LNCAP (cell line): ENCODE data around the gene KLF2.

Experiments
- TF ChIP-seq, protein P1 (sequence below): fragments of 450-650 bp; IDR thresholded peaks from 2 replicates; pipeline ENCODE4 v1.5.1; 2017; ENCODE audit warnings: mild to moderate bottlenecking

The KLF2 gene

DNA sequence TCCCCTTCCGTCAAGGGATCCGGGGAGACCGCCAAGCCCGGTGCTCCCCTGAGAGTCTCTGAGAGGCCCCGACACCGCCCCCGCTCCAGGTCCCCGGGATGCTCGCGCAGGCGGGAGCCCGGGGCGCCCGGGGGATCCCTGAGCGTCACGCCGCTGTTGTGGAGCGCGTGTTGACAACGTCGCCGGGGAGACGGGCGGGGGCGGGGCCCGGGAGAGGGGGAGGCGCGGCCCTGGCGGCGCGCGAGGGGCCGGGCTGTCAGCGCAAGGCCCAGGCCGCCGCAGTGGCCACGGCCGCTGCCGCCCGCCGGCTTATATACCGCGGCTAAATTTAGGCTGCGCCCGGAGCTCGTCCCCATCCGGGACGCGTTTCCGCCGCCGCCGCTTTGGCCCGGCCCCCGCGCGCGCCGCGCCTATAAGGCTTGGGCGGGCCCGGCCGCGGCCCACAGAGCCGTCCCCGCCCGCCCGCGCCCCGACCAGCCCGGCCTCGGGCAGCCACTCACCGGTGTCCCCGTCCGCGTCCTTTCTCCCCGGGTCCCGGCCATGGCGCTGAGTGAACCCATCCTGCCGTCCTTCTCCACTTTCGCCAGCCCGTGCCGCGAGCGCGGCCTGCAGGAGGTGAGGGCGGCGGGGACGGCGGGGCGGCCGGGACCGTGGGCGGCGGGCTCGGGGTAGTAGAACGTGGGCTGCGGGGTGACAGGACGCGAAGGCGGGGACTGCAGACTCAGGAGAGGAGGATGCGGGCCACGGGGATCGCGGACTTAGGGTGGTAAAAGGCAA lies at the start of gene KLF2:
TSS of gene KLF2 (plus strand) at position 443 of the 777 bp plus-strand sequence. CDS start at position 541, 98 bp downstream.
- TF ChIP-seq, protein P1, sequence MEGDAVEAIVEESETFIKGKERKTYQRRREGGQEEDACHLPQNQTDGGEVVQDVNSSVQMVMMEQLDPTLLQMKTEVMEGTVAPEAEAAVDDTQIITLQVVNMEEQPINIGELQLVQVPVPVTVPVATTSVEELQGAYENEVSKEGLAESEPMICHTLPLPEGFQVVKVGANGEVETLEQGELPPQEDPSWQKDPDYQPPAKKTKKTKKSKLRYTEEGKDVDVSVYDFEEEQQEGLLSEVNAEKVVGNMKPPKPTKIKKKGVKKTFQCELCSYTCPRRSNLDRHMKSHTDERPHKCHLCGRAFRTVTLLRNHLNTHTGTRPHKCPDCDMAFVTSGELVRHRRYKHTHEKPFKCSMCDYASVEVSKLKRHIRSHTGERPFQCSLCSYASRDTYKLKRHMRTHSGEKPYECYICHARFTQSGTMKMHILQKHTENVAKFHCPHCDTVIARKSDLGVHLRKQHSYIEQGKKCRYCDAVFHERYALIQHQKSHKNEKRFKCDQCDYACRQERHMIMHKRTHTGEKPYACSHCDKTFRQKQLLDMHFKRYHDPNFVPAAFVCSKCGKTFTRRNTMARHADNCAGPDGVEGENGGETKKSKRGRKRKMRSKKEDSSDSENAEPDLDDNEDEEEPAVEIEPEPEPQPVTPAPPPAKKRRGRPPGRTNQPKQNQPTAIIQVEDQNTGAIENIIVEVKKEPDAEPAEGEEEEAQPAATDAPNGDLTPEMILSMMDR: no peak

DNA sequence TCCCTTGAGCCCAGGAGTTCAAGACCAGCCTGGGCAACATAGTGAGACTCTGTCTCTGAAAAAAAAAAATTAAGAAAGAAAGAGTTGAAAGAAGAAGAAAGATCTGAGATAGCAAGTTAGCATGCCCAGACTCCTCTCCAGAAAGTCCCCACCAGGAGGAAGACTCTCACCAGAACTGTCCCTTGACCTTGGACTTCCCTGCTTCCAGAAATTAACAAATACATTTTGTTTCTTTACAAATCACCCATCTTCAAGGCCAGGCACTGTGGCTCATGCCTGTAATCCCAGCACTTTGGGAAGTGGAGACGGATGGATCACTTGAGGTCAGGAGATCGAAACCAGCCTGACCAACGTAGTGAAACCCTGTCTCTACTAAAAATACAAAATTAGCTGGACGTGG lies 44.3 kb upstream of the KLF2 start:
- TF ChIP-seq, protein P1: no peak

DNA sequence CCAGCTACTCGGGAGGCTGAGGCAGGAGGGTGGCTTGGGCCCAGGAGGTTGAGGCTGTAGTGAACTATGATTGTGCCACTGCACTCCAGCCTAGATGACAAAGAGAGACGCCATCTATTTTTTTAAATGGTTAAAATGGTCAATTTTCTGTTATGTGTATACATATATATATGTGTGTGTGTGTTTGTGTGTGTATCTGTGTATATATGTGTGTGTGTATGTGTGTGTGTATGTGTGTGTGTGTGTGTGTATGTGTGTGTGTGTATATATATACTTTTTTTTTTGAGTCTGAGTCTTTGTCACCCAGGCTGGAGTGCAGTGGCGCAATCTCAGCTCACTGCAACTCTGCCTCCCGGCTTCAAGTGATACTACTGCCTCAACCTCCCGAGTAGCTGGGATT lies 42.9 kb upstream of the KLF2 start:
- TF ChIP-seq, protein P1: no peak

DNA sequence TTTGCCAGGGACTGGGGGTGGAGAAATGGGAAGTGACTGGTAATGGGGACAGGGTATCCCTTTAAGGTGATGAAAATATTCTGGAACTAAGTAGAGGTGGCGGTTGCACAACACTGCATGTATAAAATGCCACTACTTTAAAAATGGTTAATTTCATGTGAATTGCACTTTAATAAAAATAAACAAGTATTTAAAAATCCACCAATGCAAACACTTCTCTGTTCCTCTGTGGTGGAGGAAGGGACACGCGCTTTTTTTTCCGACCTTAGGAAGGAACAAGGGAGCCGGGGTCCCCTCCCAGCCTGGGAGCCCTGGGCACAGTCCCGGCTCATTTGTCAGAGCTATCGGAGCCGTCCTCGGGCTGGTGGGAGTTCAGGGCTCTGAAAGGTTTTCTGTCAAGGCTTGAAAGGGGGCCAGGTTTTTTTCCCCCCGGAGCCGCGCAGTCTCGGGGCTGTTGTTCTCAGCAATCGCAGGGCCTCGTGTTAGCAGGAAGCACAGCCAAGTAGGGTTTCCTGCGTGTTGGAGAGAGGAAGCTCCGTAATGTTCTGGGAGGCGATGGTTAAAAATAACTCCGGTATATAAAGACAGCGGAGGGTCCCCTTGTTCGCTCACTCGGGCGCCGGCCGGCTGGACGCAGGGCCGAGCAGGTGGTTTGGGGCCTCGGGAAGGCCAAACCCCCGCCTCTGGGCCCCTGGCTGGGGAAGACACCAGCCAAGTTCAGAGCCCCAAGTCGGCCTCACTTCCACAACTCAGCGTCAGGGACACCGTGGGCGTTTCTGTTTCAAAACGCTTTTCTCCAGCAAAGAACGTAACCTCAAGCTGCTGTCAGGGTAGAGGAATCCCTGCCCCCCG lies 41.2 kb upstream of the KLF2 start:
- TF ChIP-seq, protein P1: no peak

DNA sequence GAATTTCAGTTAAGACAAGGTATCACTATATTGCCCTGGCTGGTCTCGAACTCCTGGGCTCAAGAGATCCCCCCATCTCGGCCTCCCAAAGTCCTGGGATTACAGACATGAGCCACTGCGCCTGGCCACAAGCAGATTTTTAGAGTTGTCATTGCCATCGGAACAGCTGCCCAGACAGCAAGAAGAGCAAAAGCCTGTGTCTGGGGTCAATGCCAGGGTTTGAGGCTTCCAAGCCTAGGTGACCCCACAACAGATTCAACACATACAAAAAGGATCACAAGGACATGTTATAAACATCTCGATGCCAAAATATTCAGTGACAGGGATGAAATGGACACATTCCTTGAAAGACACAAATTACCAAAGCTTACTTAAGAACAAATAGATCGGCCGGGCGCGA lies 40.1 kb upstream of the KLF2 start:
- TF ChIP-seq, protein P1: no peak

DNA sequence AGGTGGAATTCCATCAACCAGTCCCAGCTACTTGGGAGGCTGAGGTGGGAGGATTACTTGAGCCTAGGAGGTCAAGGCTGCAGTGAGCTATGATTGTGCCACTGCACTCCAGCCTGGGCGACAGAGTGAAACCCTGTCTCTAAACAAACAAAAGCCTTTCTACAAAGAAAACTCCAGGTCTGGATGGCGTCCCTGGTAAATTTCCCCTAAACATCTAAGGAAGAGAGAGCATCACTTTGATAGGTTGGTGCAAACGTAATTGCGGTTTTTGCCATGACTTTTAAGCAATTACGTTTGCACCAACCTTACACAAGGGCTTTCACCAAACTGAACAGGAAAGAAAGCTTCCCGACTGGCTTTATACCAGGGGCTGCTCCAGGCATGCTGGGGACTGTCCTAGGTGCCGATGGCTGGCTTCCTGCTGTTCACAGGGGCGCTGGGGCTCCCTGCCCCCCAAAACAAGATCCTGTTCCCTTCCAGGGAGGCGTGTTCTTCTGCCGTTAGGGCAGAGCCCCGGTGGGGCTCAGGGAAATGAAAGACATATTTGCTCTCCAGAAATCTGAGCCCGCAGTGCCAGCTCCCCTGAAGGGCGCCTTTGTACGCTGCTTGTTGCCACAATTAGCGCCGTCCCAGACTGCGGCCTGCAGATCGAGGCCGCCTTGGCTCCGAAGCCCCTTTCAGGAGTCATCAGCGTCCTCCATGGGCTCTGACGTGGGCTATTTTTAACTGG lies 38.7 kb upstream of the KLF2 start:
- TF ChIP-seq, protein P1: no peak

DNA sequence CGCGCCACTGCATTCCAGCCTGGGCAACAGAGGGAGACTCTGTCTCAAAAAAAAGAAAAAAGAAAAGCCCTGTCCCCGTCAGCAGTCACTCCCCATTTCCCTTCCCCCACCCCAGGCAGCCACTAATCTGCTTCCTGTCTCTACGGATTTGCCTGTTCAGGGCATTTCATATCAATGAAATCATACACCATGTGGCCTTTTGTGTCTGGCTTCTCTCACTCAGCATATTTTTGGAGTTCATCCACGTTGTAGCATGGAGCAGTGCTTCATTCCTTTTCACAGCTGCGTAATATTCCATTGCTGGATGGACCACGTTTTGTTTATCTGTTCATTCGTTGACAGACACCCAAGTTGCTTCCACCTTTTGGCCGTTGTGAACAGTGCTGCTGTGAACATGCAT lies 36.1 kb upstream of the KLF2 start:
- TF ChIP-seq, protein P1: no peak
